GM04503 (cell line): ENCODE measurements around the gene MAD1L1.
"Not testable (repeated sequence)": the region's sequence is repeated elsewhere in the genome, so short reads cannot be mapped to it uniquely, and the experiment has no call there.

Experiments used
- DNase-seq: peaks from one replicate; pipeline ENCODE4 v3.0.0-alpha.2; 2012; ENCODE audit warnings: low read depth

Gene MAD1L1

DNA sequence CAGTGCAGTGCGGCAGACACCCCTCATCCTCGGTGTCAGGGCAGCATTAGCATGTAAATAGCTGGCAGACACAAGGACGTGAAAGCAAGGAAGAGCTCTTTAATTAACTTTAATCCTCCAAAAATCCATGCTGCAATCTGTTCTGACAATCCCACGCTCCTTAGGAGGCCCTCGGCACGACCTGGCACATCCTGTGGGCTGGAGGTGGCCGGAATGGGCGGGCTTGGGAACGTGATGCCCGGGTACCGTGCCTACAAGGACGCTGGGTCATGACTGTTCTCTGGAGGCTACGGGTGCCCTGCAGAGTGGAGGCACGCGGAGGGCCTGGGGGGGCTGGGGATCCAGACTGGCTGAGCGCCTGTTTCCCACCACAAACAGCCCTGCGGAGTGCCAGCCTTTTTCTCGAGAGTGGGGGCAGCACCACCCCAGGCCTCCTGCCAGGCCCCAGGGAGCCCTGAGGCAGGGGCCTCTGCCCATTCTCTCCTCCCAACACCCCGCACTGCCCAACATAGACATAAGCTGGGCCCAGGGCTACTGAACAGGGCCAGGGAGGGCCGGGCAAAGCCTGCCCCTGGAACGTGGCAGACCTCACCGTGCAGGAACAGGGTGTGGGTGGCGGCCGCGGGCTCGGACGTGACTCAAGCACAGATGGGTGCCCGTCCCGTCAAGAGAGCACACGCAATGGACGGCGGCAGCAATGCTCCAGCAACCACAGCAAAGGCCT is 189.3 kb downstream of the MAD1L1 start:
- DNase-seq: no peak

DNA sequence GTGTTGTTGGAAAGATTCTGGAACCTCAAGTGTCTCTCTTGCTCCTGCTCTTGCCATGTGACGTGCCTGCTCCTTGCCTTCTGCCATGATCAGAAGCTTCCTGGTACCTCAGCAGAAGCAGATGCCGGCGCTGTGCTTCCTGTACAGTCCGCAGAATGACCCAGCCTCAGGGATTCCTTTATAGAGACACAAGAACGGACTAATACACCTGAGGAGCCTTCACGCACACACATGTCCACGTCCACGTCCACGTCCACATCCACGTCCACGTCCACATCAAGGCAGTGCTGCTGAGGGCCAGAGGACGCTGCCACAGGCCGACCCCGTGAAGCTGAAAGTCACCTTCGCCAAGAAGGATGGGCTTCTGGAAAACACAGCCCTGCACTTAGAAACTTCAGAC is 190.1 kb downstream of the MAD1L1 start:
- no peak for DNase-seq

- DNase-seq: no peak
Measured at GRCh38 chr7:2041496-2042367, 191.0 kb downstream of the MAD1L1 start.

DNA sequence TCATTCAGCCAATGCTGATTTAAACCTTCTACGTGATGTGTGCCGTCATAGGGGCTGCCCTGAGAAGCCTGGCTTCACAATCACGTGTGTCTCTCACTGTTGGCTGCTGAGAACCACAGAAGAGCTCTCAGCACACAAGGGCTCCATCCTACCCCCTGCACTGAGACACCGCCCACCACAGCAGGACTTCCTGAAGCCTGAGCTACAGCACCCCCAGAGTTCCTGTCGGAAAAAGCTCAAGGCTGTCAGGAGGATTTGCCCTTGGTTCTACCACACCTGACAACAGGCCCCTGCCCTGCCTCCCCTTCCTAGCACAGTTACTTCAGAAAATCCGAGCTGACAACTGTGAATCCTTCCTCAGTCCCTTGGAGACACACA is 191.9 kb downstream of the MAD1L1 start:
- no peak for DNase-seq

DNA sequence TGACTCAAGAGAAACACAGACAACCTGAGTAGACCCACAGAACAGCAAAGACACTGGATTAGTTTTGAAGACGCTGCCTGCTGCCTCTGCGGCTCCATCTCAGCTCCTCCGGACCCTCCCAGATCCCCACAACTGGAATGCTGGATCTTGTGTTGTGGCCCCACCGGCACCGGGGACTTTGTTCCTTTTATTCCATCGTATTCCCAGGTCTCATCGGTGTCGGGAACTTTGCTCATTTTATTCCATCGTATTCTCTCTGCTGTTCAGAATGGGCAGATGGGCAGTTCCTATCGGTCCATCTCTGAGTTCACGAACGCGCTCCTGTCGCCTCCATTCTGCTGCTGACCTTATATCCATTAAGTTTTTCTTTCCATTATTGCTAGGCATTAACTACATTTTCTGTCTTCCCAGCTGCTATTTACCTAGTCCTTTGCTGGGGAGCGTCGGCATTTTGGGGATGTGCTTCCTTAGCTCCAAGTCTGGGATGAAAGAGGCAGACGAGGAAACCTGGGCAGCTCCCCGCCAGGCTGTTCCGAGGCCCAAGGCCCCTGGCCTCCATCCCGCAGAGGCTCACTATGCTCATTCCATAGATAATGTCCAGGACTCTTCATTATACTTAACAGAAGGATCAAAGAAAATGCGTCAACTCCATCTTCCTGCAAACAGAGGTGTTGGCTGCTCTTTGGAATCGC is 192.4 kb downstream of the MAD1L1 start:
- DNase-seq: no peak

DNA sequence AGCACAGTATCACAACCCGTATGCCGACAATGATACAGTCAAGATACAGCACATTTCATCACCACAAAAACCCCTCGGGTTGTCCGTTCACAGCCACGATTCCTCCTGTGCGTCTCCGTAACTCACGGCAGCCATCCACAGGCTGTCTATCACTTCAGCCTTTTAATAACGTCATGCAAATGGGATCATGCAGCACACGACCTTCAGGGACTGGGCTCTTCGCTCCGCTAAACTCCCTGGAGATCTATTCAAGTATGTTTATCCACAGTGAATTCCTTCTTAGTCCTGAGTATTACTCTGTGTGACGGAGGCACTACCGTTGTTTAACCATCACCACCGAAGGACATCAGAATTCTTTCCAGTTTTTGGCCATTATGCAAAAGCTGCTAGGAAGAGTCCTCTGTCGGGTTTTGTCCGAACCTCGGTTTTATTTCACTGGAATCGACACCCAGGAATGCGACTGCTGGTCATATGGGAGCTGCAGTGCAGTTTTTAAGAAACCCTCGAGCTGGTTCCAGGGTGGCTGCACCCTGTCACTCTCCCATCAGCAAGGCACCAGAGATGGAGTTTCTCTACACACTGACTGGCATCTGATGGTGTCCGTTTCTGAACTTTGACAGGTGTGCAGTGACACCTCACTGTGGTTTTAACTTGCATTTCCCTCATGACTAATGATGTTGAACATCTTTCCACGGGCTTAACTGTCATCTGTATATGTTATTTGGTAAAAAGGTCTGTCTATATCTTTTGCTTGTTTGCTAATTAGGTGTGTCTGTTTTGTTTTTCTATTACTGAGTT is 193.6 kb downstream of the MAD1L1 start:
- DNase-seq: no peak

DNA sequence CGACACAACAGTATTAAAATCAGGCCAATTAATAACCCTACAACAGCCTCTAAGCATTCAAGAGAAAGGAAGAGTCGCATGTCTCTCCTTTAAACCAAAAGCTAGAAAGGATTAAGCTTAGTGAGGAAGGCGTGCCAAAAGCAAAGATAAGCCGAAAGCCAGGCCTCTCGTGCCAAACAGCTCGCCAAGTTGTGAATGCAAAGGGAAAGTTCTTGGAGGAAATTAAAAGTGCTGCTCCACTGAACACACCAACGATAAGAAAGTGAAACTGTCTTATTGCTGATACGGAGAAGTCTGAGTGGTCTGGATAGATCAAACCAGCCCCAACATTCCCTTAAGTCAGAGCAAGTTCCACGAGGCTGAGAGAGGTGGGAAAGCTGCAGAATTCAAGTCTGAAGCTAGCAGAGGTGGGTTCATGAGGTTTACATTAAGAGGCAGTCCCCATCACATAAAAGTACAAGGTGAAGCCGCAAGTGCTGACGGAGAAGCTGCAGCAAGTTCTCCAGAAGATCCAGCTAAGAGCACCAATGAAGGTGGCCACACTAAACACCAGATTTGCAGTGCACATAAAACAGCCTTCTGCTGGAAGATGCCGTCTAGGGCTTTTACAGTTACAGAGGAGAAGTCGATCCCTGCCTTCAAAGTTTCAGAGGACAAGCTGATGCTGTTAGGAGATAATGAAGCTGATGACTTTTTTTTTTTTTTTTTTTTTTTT is 194.8 kb downstream of the MAD1L1 start:
- DNase-seq: no peak

GRCh38 chr7:2037301-2037807 is 195.4 kb downstream of the MAD1L1 start:
- no peak for DNase-seq

DNA sequence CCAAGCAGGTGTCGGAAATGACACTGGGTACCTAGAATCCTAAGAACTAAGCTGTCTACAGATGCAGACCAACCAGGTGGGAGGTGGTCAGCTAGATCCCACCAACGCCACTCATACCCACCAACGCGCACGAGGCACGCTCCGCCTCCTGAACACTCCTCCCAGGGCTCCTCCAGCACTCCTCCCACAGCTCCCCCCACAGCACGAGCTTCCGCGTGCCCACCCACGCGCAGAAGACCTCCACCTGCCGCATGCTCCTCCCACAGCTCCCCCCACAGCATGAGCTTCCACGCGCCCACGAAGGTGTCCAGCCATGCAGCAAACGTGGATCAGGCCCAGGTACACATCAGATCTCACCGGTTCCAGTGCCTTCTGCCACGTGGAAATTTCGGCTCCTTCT is 196.0 kb downstream of the MAD1L1 start:
- DNase-seq: no peak

GRCh38 chr7:2036201-2036600 is 196.5 kb downstream of the MAD1L1 start:
- DNase-seq: not testable (repeated sequence)

GRCh38 chr7:2034291-2035201 is 198.2 kb downstream of the MAD1L1 start:
- DNase-seq: no peak

DNA sequence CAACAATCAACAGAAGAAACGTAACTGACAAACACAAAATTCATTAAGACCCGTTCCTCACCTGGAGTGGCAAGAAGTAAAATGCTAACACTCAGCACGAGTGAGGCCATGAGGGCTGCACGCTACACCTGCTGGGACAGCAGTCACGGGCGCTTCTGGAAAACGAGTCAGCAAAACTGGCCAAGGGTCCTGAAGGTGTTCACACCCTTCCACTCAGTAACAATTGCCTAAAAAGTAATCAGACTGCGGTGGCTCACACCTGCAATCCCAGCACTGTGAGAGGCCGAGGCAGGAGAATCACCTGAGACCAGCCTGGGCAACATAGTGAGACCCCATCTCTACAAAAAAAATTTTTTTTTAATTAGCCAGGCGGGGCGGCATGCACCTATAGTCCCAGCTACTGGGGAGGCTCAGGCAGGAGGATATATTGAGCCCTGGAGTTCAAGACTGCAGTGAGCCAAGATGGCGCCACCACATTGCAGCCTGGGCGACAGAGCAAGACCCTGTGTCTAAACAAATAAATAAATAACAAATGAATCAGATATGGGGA is 199.1 kb downstream of the MAD1L1 start:
- DNase-seq: no peak

DNA sequence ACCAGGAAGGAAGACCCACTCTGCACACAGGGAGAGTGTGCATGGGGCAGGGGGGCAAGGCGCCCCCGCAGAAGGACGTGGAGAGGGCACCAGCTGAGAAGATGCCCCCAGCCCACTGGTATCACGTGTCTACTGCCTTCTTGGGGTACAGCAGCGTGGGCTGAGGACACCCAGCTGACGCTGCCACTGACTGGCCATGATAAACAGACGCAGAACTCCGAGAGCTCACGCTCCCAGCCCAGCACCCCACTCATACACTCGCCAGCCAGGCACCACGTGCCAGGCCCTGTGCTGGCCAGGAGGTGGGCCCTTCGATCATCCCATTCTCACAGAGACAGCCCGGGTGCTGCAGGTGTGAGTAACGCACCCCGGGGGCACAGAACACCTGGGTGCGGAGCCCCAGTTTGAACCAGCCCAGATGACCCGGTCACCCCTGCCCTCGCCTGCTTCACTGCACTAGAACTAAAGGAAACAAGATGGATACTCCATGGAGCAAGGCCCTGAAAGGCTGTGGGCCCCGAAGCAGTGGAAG is 199.8 kb downstream of the MAD1L1 start:
- DNase-seq: no peak

- DNase-seq: no peak
Measured at GRCh38 chr7:2032030-2032875, 200.5 kb downstream of the MAD1L1 start.

DNA sequence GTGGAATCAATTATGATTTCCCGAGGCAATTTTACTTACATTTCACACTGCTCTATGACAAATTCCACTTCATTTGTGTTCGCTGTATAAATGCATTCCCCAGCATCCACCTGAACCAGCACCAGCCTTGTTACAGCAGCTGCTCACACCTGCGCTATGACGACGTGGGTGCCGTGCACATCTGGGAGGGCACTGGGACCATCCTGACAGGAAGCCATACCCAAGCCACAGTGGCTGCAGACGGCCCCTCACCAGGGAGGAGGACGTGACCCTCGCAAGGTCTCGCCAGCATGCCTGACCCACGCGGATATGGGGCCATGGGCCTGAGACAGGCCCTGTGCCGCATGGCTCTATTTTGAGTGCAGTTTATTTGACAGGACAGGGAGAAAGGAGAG is 201.3 kb downstream of the MAD1L1 start:
- no peak for DNase-seq

DNA sequence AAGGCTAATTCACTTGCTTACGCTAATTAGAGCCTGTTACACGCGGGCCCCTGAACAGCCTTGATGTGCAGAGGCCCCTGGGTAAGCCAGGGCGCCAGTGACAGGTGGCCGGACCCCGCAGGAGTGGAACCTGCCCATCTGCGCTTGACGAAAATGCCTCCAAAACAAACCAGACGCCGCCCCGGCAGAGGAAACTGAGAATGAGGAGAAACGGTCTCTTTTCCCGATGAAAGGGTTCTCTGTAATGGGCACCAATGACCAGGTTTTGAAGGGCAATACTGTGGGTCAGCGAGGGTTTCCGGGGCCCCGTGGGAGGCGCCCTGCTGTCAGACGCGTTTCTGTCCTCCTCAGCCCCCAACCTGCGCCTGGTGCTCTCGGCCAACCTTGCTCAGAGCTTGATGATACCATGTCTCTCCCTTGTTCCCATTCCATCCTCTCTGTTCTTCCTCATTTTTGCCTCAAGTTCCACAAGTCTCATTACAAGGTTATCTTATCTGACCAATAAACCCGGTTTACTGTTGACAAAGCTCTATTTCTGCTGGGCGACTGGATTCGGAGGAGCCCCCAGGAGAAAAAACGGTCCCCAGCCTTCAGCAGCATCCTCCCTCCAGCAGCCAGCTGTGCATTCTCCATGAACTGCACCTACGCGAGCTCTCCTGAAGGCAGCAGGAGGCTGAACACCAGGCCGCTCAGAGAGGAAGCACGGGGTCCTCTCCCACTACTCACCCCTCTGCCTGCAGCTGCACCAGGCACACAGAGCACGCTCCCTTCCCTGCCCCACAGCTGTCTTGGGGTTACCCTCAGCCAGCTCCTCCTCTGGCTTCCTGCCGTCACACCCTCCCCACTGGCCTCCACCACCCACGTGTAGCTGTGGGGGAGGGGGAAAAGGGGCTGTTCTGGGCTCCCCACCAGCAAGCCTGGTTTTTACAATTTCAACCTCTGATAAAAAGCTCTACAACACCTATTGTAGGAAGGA is 202.0 kb downstream of the MAD1L1 start:
- no peak for DNase-seq

DNA sequence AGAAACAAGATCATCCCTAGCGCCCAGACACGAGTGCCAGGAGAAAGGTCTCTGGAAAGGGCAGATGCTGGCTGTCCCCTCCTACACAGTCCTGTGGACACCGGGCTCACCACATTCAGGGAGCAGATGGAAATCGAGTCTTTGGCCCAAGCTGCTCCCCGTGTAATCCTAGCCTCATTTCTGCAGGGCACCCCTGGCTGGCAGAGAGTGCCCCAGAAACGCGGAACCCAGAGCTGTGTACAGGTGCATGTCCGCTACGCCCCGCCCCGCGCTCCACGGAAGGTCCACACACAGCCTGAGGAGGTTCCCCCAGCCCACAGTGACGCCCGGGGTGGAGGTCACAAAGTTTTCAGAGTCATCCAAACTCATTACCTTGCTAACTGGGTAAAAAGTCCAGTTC is 202.8 kb downstream of the MAD1L1 start:
- no peak for DNase-seq
